GM23338 (cell line): Measurements from ENCODE around the gene PCDH1. TPM values are rescaled to one million over a fixed set of nuclear protein-coding genes. Genes with fewer than 3 reads are reported as not detected.

Source experiments
- ATAC-seq: fragments of 200-7000 bp; cut with Tn5 transposase; 3 replicates; pipeline ENCODE4 v1.9.1; 2020
- DNase-seq: peaks from one replicate; pipeline ENCODE4 v3.0.0-alpha.2; 2015; ENCODE audit warnings: low spot score
- H2AFZ ChIP-seq: fragments of 200-600 bp; sonication (generic); 2 replicates; pipeline ENCODE4 v1.8.0; 2016; ENCODE audit warnings: antibody characterized with exemption, mild to moderate bottlenecking, moderate library complexity
- H3F3A ChIP-seq: fragments of 200-600 bp; sonication (generic); replicated peaks from 2 replicates; pipeline ENCODE4 v1.8.0; 2017; ENCODE audit warnings: antibody characterized with exemption, mixed run types, low read depth
- H3K27ac ChIP-seq: fragments of 200-600 bp; sonication (generic); 2 replicates; pipeline ENCODE4 v1.6.1; 2016; ENCODE audit warnings: low read depth
- H3K27me3 ChIP-seq: fragments of 200-600 bp; sonication (generic); 2 replicates; pipeline ENCODE4 v1.8.0; 2016; ENCODE audit warnings: mild to moderate bottlenecking, mixed run types, moderate library complexity; ENCODE audit not compliant: insufficient read depth
- H3K36me3 ChIP-seq: fragments of 200-600 bp; sonication (generic); 2 replicates; pipeline ENCODE4 v1.8.0; 2016; ENCODE audit warnings: mild to moderate bottlenecking; ENCODE audit not compliant: insufficient read depth
- H3K4me1 ChIP-seq: fragments of 200-600 bp; sonication (generic); 2 replicates; pipeline ENCODE4 v1.8.0; 2016; ENCODE audit warnings: mild to moderate bottlenecking, moderate library complexity; ENCODE audit not compliant: insufficient read depth
- H3K4me2 ChIP-seq: fragments of 200-600 bp; sonication (generic); 2 replicates; pipeline ENCODE4 v1.7.1; 2017; ENCODE audit warnings: mixed run types
- H3K4me3 ChIP-seq: fragments of 200-600 bp; sonication (generic); 2 replicates; pipeline ENCODE4 v1.6.1; 2016; ENCODE audit warnings: mixed run types
- H3K79me2 ChIP-seq: fragments of 200-600 bp; sonication (generic); replicated peaks from 2 replicates; pipeline ENCODE4 v1.8.0; 2017; ENCODE audit warnings: mild to moderate bottlenecking; ENCODE audit not compliant: insufficient read depth
- H3K9me2 ChIP-seq: fragments of 200-600 bp; sonication (generic); 2 replicates; pipeline ENCODE4 v1.8.0; 2017; ENCODE audit not compliant: insufficient read depth
- H4K20me1 ChIP-seq: fragments of 200-600 bp; sonication (generic); replicated peaks from 2 replicates; pipeline ENCODE4 v1.8.0; 2017; ENCODE audit warnings: mild to moderate bottlenecking; ENCODE audit not compliant: insufficient read depth
- H3K27ac Mint-ChIP-seq: 2 replicates; pipeline ENCODE4 v1.8.0; 2020; ENCODE audit warnings: inconsistent platforms, mild to moderate bottlenecking, moderate library complexity, mixed read lengths
- H3K27me3 Mint-ChIP-seq: 3 replicates; pipeline ENCODE4 v1.8.0; 2022; ENCODE audit warnings: low read depth, mild to moderate bottlenecking, moderate library complexity, mixed read lengths, inconsistent platforms; ENCODE audit not compliant: insufficient read depth, poor library complexity
- H3K36me3 Mint-ChIP-seq: 3 replicates; pipeline ENCODE4 v1.8.0; 2021; ENCODE audit warnings: low read depth, mild to moderate bottlenecking, inconsistent platforms, moderate library complexity, mixed read lengths
- H3K4me1 Mint-ChIP-seq: 3 replicates; pipeline ENCODE4 v1.8.0; 2020; ENCODE audit warnings: mild to moderate bottlenecking, inconsistent platforms, mixed read lengths
- H3K4me3 Mint-ChIP-seq: 3 replicates; pipeline ENCODE4 v1.8.0; 2021; ENCODE audit warnings: moderate library complexity, mild to moderate bottlenecking, inconsistent platforms, mixed read lengths
- H3K9me3 Mint-ChIP-seq: 3 replicates; pipeline ENCODE4 v1.8.0; 2020; ENCODE audit warnings: moderate library complexity, mild to moderate bottlenecking, inconsistent platforms, mixed read lengths
- ZNF331 ChIP-seq: fragments of 250-450 bp; sonication (Bioruptor Pico); IDR thresholded peaks from 2 replicates; pipeline ENCODE4 v1.5.0; 2020; ENCODE audit warnings: low read depth, mild to moderate bottlenecking, moderate library complexity
- polyA plus RNA-seq: library from polyadenylated mRNA; unstranded; fragments of >200 nt; fragmentation: Nextera tagmentation; extraction: Ambion mirVana; gene quantifications from 2 replicates; pipeline ENCODE4 v1.2.1, GENCODE V29; 2016
- total RNA-seq: library from RNA; depleted of rRNA; stranded (reverse); fragments of >200 nt; shearing (Covaris generic); gene quantifications from 2 replicates; pipeline ENCODE4 v1.2.3, GENCODE V29; 2014
- TF ChIP-seq, protein P1 (sequence below): fragments of 250-450 bp; sonication (Bioruptor Pico); IDR thresholded peaks from 2 replicates; pipeline ENCODE4 v1.5.0; 2020; ENCODE audit warnings: mild to moderate bottlenecking, moderate library complexity
- TF ChIP-seq, protein P2 (sequence below): IDR thresholded peaks from one replicate; pipeline ENCODE4 v1.6.1; 2018; ENCODE audit warnings: antibody characterized with exemption; ENCODE audit not compliant: unreplicated experiment
- TF ChIP-seq, protein P3 (sequence below), 2 experiments: fragments of 200-600 bp in 1 of 2; sonication (generic) in 1 of 2; conservative IDR thresholded peaks; 2 replicates each; pipeline versions ENCODE4 v1.5.1 to v1.6.1; 2016 to 2017; ENCODE audit warnings: antibody characterized with exemption in 2 of 2, low read depth in 2 of 2, mild to moderate bottlenecking in 2 of 2, moderate library complexity in 1 of 2

PCDH1 gene
- total and polyA plus RNA-seq, 2 experiments from 2014 or later: 26.2 to 183 TPM

DNA sequence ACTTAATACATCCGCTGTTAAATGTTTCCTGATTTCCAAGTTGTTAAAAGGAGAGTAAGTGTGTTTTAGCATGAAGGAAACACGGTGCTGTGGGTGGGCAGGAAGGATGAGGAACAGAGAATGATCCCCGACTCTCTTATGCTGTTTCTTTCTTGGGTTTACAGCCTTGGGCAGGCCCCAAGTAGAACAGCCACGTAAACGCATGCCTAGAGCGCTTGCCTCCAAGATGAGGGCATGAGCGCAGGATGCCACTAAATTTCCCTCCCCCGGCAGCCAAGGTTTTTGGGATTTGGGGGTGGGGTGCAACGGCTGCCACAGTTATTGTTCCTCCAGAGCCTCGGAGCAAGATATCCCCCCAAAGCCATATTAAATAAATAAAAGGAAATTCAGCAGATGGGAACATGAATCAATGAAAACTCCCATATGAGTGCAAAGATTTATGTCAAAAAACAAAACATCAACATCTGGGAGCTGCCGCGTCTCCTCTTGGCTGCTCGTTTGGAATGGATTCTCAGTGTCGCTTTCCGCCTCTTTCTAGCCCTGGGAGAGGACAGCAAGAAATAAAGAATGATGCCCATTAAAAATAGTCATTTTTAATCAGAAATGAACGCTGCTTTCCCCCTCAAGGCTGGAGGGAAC is 35.5 kb upstream of the PCDH1 start (continued):
- TF ChIP-seq, protein P1, sequence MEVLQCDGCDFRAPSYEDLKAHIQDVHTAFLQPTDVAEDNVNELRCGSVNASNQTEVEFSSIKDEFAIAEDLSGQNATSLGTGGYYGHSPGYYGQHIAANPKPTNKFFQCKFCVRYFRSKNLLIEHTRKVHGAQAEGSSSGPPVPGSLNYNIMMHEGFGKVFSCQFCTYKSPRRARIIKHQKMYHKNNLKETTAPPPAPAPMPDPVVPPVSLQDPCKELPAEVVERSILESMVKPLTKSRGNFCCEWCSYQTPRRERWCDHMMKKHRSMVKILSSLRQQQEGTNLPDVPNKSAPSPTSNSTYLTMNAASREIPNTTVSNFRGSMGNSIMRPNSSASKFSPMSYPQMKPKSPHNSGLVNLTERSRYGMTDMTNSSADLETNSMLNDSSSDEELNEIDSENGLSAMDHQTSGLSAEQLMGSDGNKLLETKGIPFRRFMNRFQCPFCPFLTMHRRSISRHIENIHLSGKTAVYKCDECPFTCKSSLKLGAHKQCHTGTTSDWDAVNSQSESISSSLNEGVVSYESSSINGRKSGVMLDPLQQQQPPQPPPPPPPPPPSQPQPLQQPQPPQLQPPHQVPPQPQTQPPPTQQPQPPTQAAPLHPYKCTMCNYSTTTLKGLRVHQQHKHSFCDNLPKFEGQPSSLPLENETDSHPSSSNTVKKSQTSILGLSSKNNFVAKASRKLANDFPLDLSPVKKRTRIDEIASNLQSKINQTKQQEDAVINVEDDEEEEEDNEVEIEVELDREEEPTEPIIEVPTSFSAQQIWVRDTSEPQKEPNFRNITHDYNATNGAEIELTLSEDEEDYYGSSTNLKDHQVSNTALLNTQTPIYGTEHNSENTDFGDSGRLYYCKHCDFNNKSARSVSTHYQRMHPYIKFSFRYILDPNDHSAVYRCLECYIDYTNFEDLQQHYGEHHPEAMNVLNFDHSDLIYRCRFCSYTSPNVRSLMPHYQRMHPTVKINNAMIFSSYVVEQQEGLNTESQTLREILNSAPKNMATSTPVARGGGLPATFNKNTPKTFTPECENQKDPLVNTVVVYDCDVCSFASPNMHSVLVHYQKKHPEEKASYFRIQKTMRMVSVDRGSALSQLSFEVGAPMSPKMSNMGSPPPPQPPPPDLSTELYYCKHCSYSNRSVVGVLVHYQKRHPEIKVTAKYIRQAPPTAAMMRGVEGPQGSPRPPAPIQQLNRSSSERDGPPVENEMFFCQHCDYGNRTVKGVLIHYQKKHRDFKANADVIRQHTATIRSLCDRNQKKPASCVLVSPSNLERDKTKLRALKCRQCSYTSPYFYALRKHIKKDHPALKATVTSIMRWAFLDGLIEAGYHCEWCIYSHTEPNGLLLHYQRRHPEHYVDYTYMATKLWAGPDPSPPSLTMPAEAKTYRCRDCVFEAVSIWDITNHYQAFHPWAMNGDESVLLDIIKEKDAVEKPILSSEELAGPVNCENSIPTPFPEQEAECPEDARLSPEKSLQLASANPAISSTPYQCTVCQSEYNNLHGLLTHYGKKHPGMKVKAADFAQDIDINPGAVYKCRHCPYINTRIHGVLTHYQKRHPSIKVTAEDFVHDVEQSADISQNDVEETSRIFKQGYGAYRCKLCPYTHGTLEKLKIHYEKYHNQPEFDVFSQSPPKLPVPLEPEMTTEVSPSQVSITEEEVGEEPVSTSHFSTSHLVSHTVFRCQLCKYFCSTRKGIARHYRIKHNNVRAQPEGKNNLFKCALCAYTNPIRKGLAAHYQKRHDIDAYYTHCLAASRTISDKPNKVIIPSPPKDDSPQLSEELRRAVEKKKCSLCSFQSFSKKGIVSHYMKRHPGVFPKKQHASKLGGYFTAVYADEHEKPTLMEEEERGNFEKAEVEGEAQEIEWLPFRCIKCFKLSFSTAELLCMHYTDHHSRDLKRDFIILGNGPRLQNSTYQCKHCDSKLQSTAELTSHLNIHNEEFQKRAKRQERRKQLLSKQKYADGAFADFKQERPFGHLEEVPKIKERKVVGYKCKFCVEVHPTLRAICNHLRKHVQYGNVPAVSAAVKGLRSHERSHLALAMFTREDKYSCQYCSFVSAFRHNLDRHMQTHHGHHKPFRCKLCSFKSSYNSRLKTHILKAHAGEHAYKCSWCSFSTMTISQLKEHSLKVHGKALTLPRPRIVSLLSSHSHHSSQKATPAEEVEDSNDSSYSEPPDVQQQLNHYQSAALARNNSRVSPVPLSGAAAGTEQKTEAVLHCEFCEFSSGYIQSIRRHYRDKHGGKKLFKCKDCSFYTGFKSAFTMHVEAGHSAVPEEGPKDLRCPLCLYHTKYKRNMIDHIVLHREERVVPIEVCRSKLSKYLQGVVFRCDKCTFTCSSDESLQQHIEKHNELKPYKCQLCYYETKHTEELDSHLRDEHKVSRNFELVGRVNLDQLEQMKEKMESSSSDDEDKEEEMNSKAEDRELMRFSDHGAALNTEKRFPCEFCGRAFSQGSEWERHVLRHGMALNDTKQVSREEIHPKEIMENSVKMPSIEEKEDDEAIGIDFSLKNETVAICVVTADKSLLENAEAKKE (CRISPR knock-in tag): no peak
- TF ChIP-seq, protein P2, sequence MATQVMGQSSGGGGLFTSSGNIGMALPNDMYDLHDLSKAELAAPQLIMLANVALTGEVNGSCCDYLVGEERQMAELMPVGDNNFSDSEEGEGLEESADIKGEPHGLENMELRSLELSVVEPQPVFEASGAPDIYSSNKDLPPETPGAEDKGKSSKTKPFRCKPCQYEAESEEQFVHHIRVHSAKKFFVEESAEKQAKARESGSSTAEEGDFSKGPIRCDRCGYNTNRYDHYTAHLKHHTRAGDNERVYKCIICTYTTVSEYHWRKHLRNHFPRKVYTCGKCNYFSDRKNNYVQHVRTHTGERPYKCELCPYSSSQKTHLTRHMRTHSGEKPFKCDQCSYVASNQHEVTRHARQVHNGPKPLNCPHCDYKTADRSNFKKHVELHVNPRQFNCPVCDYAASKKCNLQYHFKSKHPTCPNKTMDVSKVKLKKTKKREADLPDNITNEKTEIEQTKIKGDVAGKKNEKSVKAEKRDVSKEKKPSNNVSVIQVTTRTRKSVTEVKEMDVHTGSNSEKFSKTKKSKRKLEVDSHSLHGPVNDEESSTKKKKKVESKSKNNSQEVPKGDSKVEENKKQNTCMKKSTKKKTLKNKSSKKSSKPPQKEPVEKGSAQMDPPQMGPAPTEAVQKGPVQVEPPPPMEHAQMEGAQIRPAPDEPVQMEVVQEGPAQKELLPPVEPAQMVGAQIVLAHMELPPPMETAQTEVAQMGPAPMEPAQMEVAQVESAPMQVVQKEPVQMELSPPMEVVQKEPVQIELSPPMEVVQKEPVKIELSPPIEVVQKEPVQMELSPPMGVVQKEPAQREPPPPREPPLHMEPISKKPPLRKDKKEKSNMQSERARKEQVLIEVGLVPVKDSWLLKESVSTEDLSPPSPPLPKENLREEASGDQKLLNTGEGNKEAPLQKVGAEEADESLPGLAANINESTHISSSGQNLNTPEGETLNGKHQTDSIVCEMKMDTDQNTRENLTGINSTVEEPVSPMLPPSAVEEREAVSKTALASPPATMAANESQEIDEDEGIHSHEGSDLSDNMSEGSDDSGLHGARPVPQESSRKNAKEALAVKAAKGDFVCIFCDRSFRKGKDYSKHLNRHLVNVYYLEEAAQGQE: no peak

DNA sequence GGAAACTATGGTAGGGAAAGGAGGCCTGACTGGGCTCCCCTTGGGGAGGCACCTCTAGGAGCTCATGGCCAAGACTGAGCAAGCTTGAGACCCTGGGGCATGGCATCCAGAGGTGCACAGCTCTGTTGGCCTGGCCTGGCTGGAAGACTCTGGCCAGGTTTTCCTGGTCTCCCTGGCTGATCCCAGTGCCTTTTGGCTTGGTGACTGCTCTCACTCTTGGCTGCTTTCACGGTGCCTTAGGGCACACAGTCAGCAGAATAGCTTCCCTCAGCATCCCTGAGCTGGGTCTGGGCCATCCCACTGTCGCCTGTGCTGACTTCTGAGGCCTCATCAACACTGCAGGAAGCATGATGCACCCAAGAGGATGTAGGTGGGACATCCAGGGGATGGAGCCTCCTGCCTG is 32.1 kb upstream of the PCDH1 start:
- no peak for DNase-seq
- Histone ChIP-seq H3K4me2 (no peak overlapping the region), H3K4me3 (no peak overlapping the region), H3K79me2 (no peaks in the 10 kb centered on the region), H3K9me2 (no peaks in the 10 kb centered on the region), H3F3A (peaks cover 11% of the 10 kb centered on the region; the same call in 1 of the 2 replicates), H3K27ac (no peak overlapping the region), H2AFZ (no peak overlapping the region), H3K4me1 (peaks cover 8% of the 10 kb centered on the region; the same call in 1 of the 2 replicates), H3K27me3 (peaks cover 26% of the 10 kb centered on the region), H3K36me3 (no peaks in the 10 kb centered on the region), H4K20me1 (no peaks in the 10 kb centered on the region)
- Mint-ChIP-seq H3K27me3 (peaks cover 17% of the 10 kb centered on the region), H3K4me3 (no peak overlapping the region), H3K9me3 (no peaks in the 10 kb centered on the region; the same call in 2 of the 3 replicates), H3K4me1 (peaks cover 15% of the 10 kb centered on the region), H3K36me3 (no peaks in the 10 kb centered on the region), H3K27ac (no peak overlapping the region)
- no peak for ATAC-seq
- TF ChIP-seq, protein P3, sequence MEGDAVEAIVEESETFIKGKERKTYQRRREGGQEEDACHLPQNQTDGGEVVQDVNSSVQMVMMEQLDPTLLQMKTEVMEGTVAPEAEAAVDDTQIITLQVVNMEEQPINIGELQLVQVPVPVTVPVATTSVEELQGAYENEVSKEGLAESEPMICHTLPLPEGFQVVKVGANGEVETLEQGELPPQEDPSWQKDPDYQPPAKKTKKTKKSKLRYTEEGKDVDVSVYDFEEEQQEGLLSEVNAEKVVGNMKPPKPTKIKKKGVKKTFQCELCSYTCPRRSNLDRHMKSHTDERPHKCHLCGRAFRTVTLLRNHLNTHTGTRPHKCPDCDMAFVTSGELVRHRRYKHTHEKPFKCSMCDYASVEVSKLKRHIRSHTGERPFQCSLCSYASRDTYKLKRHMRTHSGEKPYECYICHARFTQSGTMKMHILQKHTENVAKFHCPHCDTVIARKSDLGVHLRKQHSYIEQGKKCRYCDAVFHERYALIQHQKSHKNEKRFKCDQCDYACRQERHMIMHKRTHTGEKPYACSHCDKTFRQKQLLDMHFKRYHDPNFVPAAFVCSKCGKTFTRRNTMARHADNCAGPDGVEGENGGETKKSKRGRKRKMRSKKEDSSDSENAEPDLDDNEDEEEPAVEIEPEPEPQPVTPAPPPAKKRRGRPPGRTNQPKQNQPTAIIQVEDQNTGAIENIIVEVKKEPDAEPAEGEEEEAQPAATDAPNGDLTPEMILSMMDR (conservative IDR thresholded peaks at IDR 0.05; ENCODE audit: low read depth in 2 of 2): no peak
- TF ChIP-seq ZNF331: no peak
